ENCODE data around the gene SPIRE1.
"Not testable (repeated sequence)": the region's sequence is repeated elsewhere in the genome, so short reads cannot be mapped to it uniquely, and the experiment has no call there.

Gene SPIRE1

GRCh38 chr18:12485479-12486105 lies 172.3 kb downstream of the SPIRE1 start:
- no peak for DNase-seq (ENCODE audit: low read depth in 2 of 2)

- DNase-seq (ENCODE audit: low read depth in 2 of 2) = not testable (repeated sequence)
Observed at GRCh38 chr18:12481915-12482314, 176.0 kb downstream of the SPIRE1 start.

GRCh38 chr18:12479982-12480381 lies 177.9 kb downstream of the SPIRE1 start:
- DNase-seq (ENCODE audit: low read depth in 2 of 2) = no peak

- no peak for DNase-seq (ENCODE audit: low read depth in 2 of 2)
Observed at GRCh38 chr18:12479536-12479935, 178.4 kb downstream of the SPIRE1 start.

GRCh38 chr18:12478269-12479047 lies 179.4 kb downstream of the SPIRE1 start:
- DNase-seq (ENCODE audit: low read depth in 2 of 2) = no peak

- DNase-seq (ENCODE audit: low read depth in 2 of 2) = no peak
Observed at GRCh38 chr18:12477606-12478005, 180.3 kb downstream of the SPIRE1 start.

GRCh38 chr18:12476955-12477354 lies 181.0 kb downstream of the SPIRE1 start:
- no peak for DNase-seq (ENCODE audit: low read depth in 2 of 2)

GRCh38 chr18:12474876-12475275 lies 183.0 kb downstream of the SPIRE1 start:
- no peak for DNase-seq (ENCODE audit: low read depth in 2 of 2)

- DNase-seq (ENCODE audit: low read depth in 2 of 2) = no peak
Observed at GRCh38 chr18:12474146-12474545, 183.8 kb downstream of the SPIRE1 start.

GRCh38 chr18:12470382-12471075 lies 187.4 kb downstream of the SPIRE1 start:
- no peak for DNase-seq (ENCODE audit: low read depth in 2 of 2)

GRCh38 chr18:12468445-12468844 lies 189.5 kb downstream of the SPIRE1 start:
- DNase-seq (ENCODE audit: low read depth in 2 of 2) = no peak

GRCh38 chr18:12464731-12465130 lies 193.2 kb downstream of the SPIRE1 start:
- DNase-seq (ENCODE audit: low read depth in 2 of 2) = no peak

- no peak for DNase-seq (ENCODE audit: low read depth in 2 of 2)
Observed at GRCh38 chr18:12463191-12463590, 194.7 kb downstream of the SPIRE1 start.

- DNase-seq (ENCODE audit: low read depth in 2 of 2) = no peak
Observed at GRCh38 chr18:12462242-12462641, 195.7 kb downstream of the SPIRE1 start.

- no peak for DNase-seq (ENCODE audit: low read depth in 2 of 2)
Observed at GRCh38 chr18:12461326-12461725, 196.6 kb downstream of the SPIRE1 start.

GRCh38 chr18:12460874-12461273 lies 197.0 kb downstream of the SPIRE1 start:
- DNase-seq (ENCODE audit: low read depth in 2 of 2) = no peak

- no peak for DNase-seq (ENCODE audit: low read depth in 2 of 2)
Observed at GRCh38 chr18:12458771-12459170, 199.1 kb downstream of the SPIRE1 start.

GRCh38 chr18:12456441-12456840 lies 201.5 kb downstream of the SPIRE1 start:
- no peak for DNase-seq (ENCODE audit: low read depth in 2 of 2)

GRCh38 chr18:12455496-12455895 lies 202.4 kb downstream of the SPIRE1 start:
- DNase-seq (ENCODE audit: low read depth in 2 of 2) = no peak

- no peak for DNase-seq (ENCODE audit: low read depth in 2 of 2)
Observed at GRCh38 chr18:12452784-12453183, 205.1 kb downstream of the SPIRE1 start.

- no peak for DNase-seq (ENCODE audit: low read depth in 2 of 2)
Observed at GRCh38 chr18:12451428-12451827, 206.5 kb downstream of the SPIRE1 start.

- DNase-seq (ENCODE audit: low read depth in 2 of 2) = no peak
Observed at GRCh38 chr18:12449051-12449785, 208.7 kb downstream of the SPIRE1 start.

All from stimulated activated CD4-positive, alpha-beta T cell treated with anti-CD3 and anti-CD28 coated beads, Interleukin-4, amount 100 ng/mL, for 48 hours (primary cell).